Forelimb muscle (tissue), 1 donor: ENCODE results near the gene DHX29. TPM values are rescaled to one million over a fixed set of nuclear protein-coding genes. Genes with fewer than 3 reads are reported as not detected.

Experiments used
- DNase-seq: peaks from one replicate; pipeline ENCODE4 v3.0.0-alpha.2; 2013; ENCODE audit warnings: low read depth
- polyA plus RNA-seq: library from polyadenylated mRNA; unstranded; fragments of 120-200 nt; gene quantifications from one replicate; pipeline ENCODE4 v1.2.1, GENCODE V29; 2013; ENCODE audit not compliant: insufficient read length

Gene DHX29
- polyA plus RNA-seq, 1 donor, result 26.6 TPM

DNA sequence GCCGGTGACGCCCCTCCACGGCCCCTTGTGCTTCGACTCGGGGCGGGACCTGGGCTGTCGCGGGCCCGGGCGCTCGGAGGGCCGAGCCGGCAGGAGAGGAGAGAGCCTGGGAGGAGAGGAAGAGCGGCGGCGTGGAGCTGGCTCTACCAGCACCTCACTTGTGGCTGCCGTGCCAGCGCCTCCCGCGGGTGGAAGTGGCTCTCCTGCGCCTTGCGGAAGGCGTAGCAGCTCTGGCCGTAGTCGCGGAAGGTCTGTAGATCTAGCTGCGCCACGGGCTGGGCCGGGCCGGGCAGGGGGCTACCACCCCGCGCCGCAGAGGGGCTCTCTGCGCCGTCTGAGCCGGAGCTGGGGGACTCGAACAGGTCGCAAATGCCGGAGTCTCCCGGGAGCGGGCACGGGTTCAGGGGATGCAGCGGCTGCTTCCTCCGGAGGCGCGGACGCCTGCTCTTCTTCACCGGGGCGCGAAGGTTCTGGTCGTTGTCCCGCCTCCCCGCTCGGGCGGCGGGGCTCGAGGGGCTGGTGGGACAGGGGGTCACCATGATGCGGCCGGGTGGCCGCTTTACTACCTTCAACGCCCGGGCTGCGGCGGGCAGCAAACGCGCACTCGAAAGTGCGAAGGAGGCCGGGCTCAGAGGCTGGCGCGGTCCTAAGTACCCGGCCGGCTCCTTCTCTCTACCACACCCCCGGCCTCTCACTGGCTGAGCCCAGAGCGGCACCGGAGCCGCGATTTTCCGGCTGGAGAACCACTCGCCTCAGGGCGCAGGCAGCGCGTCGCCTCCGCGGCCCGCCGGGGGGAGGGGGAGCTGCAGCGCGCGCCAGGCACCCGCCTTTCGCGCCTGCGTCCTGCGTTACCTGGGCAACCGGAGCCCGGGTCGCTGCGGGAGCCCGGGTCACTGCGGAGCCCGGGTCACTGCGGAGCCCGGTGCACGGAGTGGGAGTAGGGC, 74.2 kb downstream of the DHX29 start, which contains the start of gene CCNO:
Gene CCNO, minus strand, starts transcription at position 624 of the 944 bp plus-strand sequence. Its CDS starts 85 bp downstream, at position 539.
- no peak for DNase-seq

DNA sequence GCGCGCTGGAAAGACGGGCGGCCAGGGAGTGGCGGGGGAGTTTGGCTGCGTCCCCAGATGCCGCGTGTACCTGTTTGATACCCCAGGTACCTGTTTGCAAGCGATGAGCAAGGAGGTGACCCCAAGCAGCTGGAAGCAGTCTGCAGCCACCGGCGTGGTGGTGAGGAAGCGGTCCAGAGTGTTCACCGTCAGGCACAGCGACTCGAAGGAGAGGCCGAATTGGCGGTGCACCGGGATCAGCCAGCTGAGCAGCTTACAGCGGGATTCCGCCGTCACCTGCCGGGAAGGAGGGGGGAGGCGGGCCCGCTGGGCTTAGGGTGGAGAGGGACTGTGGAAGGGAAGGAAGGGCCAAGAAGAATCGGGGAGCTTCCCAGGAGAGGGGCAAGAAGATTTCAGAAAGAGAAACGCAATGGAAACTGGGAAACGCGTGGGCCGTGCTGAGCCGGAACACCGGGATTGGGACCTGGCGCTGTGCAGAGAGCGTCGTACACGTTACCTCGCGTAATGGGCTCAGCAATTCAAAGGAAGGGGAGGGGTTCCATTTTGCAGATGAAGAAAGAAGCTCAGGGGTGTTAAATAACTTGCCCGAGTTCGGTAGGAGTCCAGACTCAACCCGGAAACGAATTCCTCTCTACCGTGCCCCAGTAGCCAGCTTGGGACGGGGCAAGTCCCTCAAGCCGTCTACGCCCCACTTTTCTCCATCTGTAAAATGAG, 75.1 kb downstream of the DHX29 start:
- DNase-seq, result no peak

DNA sequence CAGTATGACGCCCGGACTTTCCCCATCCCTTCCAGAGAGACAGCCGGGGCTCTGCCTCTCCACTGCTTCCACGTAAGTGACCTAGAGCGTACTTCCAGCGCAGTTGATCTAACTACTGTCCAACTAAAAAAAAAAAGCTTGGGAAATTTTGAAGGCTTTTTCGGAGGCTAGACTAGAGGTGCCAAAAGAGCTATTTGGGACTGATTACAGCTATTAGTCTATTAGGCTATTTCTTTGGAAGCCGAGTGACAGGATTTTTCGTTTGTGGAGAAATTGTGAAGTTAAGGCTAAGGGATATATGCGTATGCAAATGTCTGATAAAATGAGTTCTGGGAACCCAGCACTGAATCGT, 75.6 kb downstream of the DHX29 start:
- DNase-seq, result no peak

DNA sequence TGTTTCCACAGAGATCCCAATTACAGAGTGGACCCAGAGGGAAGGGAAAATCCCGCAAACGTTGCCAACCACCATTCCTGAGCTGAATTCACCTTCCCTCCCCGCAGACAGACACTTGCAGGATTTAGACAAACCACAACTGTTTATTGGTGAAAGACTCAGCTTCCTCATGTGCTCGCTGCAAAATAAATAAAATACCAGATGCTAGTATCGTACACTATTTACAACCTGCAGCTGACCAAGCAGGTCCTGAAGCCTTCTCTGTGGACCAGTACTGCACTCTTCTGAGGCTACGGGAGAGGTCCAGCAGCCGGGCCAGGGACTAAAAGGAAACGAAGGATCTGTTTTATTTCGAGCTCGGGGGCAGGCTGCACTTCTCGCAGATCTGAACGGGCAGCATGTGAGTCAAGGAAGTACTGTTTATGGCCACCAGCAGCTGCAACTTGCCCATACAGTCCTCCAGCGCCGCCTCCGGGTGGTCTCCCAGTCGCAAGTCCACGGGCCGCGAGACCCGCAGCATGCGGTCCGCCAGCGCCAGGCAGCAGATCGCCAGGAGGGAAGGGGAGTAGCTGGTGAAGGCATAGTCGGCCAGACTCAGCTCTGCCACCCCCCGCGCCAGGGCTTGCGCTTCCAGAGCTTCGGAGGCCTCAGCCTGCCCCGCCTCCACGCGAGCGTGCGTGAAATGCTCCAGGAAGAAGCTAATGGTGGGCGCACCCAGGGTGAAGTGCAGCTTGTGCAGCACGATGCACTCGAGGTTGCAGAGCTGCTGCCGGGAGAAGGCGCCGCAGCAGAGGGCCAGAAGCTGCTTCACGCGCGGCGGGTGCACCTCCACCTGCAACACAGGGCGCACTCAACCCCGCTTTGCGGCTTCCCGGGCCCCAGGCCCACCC, 76.2 kb downstream of the DHX29 start:
- no peak for DNase-seq

DNA sequence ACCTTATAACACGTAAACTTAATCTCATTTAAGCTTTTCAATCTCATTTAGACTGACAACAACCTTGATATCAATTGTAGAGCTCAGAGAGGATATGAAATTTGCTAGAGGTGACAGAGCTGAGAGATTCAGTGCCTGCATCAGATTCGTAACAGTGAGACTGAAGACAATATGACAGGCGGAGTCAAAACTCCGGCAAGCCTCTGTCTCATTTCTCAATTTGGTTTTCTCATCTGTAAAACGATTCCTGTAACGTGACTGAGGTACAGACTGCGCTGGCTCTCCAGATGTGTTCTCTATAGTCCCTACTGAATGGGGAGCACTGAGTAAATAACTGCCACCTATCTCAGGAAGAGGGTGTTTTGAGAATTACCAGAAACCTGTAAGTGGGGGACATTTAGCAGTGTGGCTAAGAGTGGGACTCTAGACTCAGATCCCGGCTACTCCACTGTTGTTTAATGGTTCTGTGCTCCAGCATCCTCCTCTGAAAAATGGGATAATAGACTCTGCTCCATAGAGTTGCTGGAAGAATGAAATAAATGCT, 77.3 kb downstream of the DHX29 start:
- no peak for DNase-seq

DNA sequence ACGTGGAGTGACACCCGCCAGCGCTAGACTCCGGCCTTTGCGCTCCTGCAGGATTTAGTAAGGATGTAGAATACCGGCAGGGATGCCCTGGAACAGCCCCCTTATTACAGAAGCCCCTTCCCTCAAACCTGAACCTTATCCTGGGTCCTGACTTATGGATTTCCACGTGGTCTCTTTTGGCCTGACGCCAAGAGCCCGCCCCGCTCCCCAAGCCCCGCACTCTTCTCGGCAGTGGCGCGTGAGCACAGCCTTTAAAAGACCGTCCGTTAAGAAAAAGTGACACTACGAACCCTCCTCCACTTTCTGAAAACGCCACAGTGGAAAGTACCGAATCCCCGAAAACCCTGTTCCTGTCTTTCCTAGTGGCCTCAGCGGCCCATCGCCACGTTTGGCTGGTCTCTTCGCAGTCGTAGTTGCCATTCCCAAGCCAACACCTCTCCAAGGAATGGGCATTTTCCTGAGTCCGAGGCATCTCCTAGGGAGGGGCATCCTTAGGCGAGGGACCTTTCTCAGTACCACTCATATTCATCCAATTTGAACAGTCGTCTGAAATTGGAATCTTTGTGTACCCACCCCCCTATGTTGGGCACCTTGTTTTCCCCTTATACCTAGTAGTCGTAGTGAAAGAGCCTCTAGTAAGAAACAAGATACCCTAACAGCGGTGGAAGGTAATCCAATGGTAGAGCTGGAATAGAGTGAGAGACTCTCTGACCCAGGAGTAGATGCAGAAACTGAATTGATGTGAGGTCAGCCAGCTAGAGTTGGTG, 79.6 kb downstream of the DHX29 start:
- no peak for DNase-seq

DNA sequence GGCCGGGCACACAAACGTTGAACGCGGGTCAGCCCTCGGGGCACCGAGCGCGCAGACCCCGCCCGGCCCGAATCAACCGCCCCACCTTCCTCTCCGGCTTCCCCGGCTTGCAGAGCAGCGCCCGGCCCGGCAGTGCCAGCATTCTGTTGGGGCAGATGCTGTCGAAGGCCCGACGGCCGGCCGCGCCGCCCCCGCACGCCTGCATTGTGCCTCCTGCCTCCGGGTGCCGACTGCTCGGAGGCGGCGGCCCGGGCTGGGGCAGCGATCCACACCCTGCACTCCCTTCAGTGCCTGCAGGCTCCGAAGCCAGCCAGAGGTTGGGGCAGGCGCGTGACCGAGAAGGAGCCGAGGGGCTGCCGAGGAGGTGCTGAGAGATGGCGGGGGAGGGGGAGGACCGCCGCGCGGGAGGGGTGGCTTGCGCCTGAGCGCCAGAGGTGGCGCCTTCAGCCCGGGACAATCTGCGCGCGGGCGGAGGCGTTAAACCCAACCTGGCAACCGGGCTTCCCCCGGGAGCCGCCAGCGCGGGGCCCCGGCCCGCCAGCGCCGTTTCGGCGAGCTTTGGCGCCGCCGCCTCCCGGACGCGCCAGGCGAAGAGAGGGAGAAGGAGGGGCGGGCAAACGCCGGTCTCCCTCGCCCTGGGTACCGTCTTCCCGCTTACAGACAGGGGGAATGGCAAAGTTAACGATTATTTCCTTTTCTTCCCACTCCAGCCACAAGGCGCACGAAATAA, 80.4 kb downstream of the DHX29 start, which contains the start of gene MCIDAS:
Gene MCIDAS, minus strand, starts transcription at position 382 of the 730 bp plus-strand sequence. Its CDS starts 177 bp downstream, at position 205.
- no peak for DNase-seq

DNA sequence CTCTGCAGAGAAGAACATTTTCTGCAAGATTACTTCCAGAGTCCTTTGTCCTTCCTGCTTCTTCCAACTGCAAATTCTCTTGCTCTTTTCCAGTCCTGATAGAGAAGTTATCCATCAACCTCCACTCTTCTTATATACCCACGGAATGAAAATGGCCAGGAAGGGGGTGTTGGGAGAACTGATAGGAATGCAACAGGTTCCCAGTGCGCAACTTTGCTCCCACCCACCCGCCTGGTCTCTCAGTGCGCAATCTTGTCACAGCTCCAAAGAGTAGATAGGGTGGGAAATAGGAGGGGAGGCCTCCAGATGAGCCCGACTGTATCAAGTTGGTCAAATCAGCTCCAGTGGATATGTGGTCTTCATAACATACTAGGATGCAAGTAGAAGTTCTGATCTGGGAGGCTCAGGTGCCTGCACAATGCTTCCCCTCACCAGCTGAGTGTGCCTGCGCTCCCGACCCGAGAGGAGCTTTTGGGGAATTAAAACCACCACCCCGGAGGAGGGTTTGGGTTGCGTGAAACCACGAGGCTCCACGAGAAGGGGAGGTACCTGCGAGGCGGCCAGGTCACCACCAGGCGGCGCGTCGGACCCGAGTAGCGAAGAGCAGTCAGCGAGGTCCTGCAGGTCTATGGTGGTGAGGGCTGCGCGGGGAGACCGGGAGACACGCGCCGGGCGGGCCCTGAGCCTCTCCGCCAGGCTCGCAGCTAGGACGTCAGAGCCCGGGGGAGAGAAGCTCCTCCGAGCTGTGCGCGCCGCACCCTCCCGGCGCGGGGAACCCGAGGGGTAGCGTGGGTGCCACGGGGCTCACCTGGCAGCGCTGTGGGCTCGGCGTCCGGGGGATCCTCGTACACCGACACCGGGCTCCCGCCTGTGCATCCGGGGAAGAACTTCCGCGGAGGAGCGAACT, 81.2 kb downstream of the DHX29 start:
- DNase-seq, result no peak

DNA sequence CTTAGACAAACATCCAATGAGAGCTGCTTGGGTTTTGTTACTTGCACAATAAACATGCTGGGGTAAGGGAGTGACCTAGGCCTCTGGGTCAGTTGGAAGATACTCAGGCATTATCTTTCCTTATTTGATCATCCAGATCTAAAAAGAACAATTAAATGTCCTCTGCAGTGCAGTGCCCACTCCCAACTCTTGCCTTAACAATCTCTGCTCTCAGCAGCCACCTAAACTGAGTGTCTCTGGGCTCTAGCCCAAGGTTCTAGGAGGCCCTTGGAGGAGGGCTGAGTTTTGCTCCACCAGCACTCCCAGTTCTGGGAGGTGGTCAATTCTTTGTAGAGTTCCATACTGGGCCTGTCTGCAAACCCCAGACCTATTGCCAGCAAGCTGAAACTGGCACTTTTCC, 82.1 kb downstream of the DHX29 start:
- no peak for DNase-seq

DNA sequence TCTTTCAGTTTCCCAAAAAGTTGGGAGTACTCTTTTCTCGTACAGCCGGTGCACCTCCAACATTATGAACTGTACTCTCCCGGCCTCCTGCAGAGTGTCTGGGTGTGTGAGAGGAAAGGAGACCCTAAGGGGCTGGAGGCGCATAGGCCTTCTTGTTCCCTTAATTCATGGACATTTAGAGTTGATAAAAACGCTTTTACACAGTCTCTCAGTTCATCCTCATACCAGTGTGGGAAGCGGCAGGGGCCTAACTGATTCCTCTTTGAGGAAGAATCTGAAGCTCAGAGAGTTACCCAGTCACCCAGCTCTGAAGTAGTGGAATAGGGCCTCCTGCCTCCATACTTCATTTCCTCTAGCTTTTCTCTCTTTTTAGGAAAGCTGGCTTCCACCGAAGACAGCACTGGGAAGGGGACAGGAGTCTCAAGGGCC, 83.7 kb downstream of the DHX29 start:
- DNase-seq, result no peak

DNA sequence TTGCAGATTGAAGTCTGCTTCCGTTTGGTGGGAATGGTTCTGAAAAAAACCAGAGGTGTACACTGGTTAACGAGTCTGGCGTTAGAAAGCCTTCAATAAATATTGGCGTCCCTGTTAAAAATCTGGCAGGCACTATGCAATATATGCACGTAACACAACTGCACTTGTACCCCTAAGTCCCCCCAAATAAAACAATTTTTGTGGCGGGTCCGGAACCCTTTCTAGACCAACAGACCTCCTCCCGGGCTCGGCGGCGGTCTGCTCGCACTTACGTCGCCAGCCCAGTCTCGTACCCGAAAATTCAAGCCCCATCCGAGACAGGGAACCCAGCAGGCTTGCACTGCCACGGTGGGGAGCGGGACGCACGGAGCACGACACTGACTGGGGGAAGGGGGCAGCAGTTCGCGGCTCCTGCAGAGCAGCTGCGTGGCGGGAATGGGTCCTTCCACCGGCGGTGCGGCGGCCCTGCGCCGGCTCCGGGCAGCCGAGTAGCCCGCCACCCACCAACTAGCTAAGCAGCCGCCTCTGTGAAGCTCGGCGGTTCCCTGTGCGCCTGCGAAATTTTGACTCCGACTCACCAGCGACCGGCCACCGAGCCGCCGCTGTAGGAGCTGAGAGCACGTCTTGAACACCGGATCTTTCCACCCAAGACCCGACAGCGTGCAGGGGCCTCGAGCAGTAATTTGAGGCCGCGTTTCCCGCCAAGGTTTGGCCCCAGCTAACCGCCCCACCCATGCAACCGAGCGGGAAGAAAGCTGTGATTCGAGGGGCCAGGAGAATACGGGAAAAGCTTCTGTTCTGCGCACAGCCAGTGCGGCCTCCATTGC, 84.3 kb downstream of the DHX29 start:
- no peak for DNase-seq

DNA sequence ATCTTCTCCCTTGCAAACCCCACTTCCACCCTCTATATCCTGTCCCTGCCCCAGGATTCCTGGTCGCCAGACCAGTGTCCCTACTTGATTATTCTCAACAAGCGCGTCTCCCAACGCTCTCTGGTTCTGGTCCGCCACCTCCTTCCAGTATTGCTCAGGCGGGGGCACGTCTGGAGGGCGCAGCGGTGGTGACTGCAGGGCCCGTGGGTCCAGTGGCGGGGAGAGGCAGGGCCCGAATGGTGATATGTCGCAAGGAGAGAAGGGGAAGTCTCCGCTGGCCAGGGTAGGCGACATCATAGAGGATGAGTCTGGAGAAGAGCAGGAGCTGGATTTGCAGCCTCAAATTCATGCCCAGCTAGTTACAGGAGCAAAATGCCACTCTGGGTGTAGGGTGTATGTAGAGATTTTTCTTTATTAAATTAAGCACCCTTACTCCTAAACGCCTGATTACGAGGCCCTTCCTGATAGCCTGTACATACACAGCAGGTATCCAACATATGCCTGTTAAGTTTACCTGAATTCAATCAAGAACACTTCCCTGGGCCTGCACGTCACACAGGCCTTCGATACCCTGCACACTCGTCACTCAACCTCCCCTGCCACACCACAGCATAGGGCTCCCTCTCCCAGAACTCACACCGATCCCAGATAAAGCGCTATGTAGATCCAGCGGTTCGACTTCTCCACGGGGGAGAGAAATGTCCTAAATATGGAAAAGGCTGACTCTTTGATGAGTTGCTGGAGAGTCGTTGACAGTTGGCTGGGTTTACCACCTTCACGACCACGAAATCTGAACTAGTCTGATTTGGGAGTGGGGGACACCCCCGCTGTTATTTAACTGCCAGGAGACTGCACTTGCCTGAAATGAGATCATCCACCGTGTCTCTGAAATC, 85.2 kb downstream of the DHX29 start:
- DNase-seq, result no peak

DNA sequence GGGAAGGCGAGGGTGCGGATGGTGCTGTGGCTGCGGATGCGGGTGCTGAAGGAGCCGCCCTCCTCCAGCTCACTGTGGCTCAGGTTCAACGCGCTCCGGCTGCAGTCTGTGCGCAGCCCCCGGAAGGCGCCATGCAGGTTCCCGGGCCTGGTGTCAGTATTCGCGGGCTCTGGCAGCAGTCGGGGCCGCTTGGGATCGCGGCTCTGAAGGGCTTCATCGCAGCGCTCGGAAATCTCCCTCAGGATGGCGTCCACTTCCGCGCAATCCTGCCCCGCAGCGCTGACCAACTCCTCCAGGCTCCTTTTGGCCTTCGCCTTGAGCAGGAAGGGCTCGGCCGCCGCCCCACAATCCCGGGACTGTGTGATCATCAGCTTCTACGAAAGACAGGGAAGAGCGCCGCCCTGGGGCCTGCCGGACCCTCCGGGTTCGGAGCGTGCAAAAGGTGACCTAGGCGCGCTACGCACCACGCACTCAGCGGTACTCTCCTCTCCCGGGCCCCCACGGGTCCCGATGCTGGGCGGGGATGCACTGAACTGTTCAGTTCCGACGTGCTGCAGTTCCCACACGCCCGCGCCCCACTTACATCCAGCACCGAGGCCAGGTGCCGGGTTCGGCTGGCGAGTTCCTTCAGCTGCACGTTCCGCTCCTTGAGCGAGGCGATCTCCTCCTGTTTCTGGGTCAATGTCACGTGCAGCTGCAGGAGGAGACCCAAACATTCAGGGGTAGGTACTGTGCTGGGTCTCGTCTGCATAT, 86.9 kb downstream of the DHX29 start:
- no peak for DNase-seq

DNA sequence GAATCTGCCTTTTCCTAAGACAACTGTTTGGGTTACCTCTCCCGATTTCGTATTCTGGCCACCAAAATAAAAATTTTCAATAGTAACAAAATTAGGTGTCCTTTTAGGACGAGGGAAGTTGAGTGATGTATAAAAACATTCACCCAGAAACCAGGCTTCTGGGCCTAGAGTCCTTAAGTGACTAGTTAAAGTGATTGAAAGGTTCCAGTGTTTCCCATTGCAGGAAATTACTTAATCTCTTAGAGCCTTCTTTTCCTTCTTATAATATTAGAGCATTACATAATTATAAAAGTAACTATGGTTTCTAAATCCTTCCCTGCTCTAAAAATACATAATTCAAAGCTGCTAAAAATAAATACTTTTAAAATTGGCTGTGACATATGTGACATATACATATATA, 87.7 kb downstream of the DHX29 start:
- no peak for DNase-seq

DNA sequence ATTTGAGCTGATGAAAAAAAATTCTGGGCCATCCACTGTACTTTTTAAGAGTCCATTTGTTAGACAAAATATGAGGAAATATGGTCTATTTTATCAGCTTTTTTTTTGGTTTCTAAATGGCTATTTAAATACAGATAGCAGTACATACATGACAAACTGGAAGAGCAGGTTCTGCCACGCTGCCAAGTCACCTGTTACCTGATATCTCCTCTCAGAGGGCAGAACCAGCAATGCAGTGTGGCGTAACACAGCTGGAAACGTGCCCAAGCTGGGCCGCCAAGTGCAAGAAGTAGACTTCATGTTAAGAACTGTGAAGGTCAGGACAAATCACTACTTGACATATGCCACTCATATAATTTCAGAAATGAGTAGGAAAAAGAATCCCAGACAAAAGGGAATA, 88.5 kb downstream of the DHX29 start:
- DNase-seq, result no peak

DNA sequence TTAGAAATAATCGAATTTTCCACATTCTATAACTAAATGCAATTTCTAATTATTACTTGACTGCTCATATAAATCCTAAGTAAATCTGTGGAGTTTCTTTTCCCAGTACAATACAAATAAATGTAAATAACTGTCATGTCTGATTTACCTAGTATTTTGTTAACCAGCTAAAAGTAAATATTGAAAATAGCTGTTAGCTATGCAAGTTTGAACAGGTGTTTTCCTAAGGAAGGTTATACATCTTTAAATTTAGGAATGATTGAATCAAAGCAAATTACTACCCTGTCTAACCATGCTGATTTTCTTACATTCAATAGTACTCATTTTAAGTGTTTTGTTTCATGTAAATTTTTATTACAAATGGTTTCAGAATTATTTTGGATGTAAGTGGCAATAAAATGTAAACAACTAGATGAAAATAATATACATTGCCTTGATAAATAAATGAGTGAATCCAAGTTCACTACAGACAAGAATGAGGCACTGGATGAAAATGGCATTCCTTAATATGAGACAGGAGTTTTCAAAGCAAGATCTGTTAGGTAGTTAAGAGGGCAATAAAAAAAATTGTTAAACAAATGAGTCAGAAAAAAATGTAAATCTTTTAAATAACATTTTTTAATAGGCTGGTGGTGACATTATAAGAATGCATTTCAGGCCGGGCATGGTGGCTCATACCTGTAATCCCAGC, 96.2 kb downstream of the DHX29 start:
- no peak for DNase-seq
